ENCODE measurements around the gene GREB1L.
"Not testable (repeated sequence)": the region's sequence is repeated elsewhere in the genome, so short reads cannot be mapped to it uniquely, and the experiment has no call there.

GREB1L gene

DNA sequence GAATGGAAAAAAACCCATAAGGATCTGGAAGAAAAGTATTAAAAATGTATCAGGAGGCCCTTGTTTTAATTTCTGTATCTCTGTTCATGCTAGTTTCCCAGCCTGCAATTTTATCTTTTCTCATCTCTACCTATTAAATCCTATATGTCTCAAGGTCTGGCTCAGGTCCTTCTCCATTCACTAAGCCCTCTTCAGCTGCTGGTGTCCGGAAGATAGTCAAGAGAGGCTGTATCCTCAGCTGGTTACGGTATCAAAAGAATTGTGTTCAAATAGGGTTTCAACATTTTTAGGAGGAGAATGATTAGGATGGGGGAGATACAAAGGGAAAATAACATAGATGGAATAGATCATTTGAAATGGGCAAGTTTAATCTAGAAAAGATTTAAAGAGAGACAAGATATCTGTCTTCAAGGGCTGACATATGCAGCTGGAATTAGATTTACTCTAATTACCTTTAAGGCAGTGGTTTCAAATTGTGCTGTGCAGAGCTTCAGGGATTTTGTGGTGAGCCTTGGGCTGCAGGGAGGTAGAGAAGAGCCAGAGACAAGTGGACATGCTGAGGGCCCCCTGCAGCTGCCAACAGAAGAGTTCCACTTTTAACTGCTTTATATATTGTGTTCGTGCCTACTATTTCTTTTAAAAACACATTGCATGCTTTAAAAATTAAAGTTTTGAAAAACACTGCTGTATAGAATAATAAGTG is 24.1 kb downstream of the GREB1L start:
- no peak for DNase-seq

DNA sequence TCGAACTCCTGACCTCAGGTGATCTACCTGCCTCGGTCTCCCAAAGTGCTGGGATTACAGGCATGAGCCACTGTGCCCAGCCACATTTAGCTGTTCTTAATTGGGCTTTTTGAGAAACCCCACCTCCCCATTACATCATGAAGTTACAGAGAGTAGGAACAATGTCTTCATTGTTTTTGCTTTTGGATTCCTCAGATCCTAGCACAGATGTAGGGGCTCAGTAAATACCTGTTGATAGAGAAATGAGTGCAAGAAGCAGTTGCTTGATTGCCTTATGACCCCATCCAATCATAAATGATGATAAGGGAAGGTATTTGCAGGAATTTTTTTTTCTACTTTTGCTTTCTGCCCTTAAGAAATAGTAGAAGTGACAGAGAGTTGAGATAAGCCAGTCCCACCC is 25.4 kb downstream of the GREB1L start:
- DNase-seq, result no peak

DNA sequence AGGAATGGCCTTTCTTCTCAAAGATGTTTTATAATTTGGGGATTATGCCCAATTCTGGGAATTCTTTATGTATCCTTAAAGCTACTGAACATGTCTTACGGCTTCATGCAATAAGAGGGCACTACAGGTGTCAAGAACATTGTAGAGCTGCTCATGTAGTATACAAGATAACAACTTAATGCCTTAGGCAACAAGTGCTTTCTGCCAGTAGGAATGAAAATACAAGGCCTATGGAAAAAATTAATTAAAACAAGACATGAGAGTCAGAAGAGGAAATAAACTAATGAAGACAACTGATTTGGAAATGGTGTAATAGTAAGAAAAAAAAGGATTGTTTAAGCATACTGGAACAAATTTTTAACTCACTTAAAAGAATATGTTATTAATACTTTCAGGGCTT is 27.3 kb downstream of the GREB1L start:
- DNase-seq, result no peak

DNA sequence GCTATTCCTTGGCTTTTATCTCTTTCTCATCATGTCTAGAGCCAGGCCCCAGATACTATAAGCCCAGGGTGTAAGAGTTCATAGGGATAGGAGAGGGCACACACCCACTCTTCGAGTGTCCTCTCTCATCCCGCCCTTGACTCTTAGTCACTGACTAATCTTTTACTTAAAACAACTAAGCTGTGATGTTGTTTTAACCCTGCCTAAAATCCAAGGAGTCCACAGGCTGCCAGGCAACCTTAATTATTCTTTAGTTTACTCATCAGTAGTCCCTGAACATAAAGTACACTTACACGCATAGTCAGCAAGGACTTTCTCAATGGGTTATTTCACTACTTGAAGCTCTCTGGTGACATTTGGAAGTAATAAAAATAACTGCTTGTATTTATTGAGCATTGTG is 28.4 kb downstream of the GREB1L start:
- no peak for DNase-seq

DNA sequence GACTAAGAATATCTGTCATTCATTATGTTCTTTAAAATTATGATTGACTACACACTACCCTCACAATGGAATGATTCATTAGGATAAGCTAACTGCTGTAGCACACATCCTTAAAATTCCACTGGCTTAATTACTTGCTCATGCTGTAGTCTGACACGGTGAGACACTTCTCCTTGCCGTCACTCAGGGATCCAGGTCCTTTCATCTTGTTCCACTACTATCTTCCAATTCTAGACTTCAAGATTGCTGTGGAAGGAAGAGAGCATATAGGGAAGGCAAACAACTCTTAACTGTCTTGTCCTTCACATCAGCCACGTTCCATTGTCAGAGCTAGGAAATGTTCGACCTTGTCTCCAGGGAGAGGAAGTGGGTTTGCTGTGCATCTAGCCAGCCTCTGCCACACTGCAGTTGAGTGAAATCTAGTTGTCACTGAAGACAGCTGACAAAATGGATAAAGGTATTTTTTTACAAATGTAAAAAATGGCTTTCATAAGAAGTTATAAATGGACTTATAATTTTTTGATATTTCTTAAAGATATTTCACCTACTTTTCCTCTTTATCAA is 30.1 kb downstream of the GREB1L start:
- DNase-seq, result no peak

DNA sequence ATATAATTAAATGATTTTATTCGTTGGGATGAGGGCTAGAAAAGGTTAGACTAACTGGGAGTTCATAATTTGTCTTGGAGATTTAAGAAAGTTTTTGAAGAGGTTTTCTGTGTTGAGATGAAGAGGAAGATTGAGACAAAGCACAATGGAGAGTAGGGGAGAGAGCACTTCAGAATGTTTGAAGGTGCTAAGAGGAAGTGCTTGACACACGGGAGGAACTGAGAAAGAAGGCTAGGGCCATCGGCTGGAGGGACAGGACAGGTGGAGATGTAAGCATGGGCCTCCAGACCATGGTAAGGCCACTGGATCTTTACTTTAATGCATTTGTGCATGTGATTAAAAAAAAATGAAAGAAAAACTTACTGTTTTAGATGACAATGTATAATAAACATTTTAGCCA is 31.5 kb downstream of the GREB1L start:
- DNase-seq, result no peak

DNA sequence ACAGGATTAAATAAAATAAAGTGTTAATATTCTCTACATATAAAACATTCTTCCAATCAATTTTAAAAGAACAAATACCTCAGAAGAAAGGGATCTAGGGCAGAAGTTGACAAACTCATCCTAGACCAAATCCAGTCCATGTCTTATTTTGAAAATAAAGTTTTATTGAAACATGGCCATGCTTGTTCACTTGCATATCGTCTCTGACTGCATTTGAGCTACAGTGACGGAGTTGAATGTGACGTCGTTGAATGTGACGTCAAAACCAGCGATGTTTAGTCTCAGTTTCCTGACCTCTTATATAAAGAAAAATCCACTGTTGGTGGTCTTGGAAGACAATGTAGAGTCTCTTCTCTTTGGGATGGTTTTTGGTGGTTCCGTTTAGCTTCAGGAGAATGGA is 33.6 kb downstream of the GREB1L start:
- DNase-seq, result no peak

DNA sequence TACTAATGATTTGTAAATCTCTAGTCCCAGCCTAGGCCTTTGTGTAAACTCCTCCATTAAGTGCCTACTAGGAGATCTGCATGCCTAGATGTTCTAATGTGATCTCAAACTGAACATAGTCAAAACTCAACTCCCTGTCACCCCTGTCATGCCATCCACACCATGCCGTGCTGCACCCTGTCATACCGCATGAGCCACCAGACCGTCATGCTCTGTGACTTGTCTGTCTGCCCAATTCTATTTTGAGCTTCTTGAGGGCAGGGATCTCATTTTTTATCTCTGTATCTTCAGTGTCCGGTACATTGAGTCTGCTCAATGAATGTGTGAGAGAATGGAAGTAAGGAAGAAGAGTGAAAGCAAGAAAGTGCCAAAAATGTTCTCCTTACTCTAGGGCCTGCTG is 35.5 kb downstream of the GREB1L start:
- DNase-seq, result no peak

DNA sequence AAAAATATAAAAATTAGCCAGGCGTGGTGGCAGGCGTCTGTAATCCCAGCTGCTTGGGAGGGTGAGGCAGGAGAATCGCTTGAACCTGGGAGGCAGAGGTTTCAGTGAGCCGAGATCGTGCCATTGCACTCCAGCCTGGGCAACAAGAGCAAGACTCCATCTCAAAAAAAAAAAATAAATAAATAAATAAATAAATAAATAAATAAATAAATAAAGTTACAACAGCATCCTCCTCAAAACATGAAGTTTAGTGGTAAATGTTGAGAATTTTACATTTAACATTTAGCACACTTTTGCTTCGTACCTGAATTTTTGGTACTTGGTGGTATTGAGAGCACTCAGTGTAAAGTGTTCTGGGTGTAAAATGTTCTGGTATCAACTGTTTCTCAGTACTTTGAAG is 36.2 kb downstream of the GREB1L start:
- DNase-seq, result not testable (repeated sequence)

DNA sequence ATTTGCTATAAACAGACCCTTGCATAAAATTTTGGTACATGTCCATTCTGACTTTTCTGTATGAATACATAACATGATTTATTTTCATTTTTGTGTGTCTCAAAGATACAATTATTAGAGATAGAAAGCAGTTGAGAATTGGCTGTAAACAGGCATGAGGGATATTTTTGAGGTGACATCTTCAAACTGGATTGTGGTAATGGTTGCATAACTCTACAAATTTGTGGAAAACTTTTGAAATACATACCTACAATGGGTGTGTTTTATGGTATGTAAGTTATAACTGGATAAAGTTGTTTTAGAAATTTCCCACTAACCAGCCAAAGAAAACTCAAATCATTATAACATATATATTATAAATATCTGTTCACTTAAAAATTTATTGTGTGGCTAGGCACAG is 39.6 kb downstream of the GREB1L start:
- no peak for DNase-seq

DNA sequence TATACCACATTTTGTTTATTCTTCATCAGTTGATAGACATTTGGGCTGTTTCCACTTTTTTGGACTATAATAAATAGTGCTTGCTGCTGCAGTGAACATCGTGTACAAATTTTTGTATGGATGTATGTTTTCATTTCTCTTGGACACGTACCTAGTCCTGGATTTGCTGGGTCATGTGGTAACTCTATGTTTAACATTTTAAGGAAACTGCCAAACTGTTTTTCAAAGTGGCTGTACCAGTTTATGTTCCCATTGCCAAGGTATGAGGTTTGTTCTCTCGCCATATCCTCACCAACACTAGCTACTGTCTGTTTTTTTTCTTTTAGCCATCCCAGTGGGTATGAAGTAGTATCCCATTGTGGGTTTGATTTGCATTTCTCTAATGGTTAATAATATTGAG is 42.5 kb downstream of the GREB1L start:
- no peak for DNase-seq

DNA sequence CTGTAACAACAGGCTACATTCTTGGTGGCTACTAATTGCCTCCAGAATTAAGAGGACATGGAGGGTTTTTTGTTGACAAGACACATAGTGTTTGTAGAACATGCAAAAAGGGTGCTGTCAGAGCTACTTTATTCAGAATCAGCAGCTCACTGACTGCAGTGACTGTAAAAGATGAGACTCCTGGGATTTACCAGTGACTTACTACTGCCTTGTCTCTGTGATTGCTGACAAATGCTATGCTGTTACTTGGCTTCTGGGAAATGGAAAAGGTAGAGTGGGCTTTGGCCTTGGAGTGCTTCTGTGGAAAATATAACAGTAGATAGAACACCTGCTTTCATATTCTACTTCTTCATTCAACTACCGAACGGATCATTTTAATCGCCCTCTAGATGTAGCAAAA is 47.8 kb downstream of the GREB1L start:
- no peak for DNase-seq

DNA sequence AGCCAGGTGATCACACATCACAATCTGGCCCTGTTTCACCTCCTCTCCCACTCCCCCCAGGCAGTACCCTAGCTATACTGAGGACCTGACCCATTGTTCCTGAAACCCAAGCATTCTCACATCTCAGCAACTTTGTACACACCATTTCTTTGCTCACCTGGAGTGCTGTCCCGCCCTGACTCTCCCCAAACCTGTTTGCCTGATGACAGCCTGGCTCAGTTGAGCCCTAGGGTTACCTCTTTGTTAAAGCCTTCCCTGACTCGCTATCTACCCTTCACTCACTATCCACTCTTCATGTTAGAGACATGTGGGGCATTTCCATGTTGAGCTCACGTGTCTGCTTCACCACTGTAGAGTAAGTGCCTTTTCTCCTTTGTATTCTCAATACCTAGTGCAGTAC is 49.1 kb downstream of the GREB1L start:
- no peak for DNase-seq

DNA sequence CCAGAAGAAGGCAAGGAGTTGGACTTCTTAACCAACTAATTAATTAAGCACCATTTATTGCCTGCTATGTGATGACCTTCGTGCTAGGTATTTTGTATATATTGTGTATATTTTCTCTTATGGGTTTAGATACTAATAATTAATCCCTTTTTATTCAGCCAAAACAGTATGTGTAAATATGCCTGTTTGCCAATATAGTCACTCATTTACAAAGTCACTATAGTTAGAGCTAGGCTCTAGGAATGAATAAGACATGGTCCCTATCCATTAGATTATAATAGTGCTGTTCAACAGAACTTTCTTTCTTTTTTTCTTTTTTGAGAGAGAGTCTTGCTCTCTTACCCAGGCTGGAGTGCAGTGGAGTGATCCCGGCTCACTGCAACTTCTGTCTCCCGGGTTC is 51.4 kb downstream of the GREB1L start:
- no peak for DNase-seq

DNA sequence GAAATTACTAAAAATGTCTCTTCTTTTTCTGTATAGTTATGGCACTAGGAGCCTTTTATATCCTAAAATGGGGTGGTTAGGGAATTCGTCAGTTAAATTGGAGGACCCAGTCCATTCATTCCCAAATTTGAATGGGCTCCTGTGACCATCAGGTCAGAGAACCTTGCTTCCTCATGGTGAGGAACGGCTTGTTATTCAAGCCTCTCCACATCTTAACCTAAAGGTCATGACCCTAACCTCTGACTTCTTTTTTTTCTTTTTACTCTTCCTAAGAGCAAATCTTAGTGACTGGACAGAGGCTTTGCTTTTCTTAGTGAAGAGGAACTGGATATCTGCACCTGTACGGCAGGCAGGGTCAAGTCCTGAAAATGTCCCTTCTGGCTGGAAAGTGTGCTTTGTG is 53.1 kb downstream of the GREB1L start:
- no peak for DNase-seq

DNA sequence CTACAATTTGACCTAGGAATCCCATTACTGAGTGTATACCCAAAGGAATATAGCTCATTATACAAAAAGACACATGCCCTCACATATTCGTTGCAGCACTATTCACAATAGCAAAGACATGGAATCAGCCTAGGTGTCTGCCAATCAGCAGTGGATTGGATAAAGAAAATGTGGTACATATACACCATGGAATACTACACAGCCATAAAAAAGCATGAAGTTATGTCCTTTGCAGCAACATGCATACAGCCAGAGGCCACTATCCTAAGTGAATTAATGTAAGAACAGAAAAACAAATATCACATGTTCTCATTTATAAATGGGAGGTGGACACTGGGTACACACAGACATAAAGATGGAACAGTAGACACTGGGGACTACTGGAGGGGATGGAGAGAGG is 54.0 kb downstream of the GREB1L start:
- DNase-seq, result no peak

DNA sequence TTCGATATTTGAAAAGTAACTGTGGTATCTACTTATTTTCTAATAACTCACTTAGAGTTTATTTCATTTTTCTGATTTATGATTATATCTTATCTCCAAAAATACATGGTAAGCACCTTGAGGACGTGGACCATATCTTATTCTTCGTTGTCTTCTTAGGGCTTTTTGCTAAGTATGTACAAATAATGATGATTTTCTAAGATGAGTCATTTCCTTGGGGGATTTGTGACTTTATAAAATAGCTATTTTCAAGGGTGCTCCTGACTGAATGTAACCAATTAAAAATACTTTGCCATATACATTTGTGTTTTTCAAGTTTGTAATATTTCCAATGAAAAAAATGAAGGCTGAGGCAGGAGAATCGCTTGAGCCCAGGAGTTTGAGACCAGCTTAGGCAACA is 56.3 kb downstream of the GREB1L start:
- no peak for DNase-seq

DNA sequence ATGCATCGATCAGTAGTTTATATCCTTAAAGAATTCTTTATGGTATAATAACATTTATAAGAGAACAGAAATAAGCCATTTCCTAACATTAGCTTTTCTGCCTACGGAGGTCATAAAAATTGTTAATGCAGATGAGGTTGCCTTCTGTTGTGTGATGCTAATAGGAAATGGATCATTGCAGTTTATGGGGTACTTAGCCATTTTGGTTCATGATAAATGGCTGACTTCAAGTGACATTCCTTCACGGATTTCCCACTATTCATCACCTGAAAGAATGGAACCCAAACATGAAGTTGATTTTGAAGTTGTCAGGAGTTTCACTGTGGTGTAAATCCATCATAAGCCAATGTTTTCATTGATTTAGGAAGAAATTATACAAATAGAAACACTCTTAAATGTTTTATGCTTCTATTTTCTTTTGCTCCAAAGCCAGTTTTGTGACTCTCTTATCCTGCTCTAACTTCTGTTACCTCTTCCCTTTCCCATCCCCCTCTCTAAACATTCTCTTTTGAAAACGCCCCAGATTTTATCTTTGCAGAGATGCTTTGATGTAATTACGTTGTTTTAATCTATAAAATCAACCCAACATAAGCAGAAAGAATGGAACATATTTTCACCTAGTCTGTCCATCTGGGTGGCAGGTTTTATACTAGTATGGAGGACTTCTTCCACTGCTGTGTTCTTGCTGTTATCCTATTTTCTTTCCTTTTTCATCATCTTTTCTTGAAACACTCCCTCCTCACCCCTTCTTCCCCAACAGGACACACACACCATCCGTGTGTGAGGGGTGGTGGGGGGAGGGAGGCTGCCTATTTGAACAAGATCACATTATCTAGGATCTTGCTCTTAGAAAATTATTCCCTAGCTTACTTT is 58.2 kb downstream of the GREB1L start:
- DNase-seq, result no peak

DNA sequence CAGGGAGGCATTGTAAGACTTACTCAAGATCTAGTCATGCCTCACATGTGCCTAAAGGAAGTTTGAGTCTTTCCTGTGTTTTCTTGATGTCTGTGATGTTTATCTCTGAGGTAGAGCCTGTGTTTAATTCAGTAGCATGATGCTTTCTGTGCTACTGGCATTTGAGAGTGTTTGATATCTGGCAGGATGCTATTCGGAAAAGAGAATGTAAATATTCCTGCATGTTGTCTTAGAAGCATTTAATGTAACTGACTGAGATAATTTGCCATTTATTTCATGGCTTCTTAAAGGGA is 58.8 kb downstream of the GREB1L start:
- no peak for DNase-seq

DNA sequence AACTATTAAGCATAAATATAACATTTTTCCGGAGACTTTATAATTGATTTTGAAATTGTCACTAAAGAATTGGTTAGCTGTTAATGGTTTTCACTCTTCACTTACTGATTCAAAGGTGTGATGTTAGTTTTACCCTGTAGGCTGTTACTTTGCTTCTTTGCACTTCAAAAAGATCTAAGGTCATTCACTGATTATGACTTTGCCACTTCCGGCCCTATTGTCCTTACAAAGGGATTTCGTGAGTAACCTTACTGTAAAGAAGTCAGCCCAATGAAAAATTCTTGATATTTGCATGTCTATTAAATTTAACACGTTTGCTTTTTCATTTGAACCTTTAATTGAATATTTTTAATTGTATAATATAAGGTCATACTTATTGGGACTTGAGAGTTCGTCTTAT is 61.4 kb downstream of the GREB1L start:
- DNase-seq, result no peak

DNA sequence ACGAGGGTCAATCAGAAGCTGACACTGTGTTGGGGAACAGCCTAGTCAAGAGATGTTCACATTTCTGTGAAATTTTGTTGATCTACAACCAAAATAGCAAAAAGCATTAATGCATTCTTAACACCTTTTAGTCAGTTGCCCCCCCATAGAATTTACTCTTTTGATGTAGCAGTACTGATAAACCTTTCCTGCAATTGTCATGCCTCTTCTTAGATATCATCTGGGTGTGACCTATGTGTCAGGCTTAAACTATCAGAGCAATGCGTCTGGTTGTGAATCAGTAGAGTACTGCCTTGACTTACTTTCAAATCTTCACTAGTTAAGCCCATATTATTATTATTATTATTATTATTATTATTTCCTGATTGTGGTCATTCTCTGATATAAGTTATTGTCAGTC is 61.9 kb downstream of the GREB1L start:
- no peak for DNase-seq

DNA sequence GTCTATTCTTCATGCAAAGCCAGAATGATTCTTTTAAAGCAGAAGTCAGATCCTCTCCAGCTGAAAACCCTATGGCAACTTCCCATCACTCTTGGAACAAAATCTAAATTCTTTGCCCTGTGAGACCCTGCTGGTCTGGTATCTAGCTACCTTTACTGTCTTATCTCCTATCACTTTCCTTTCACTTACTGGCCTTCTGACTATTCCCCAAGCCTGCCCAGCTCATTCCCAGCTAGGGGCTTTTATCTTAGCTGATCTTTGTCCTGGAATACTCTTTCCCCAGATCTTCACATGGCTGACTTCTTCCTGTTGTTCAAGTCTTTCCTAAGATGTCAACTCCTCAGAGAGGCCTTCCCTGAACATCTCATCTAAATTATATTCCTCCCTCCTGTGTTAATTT is 63.6 kb downstream of the GREB1L start:
- DNase-seq, result no peak

DNA sequence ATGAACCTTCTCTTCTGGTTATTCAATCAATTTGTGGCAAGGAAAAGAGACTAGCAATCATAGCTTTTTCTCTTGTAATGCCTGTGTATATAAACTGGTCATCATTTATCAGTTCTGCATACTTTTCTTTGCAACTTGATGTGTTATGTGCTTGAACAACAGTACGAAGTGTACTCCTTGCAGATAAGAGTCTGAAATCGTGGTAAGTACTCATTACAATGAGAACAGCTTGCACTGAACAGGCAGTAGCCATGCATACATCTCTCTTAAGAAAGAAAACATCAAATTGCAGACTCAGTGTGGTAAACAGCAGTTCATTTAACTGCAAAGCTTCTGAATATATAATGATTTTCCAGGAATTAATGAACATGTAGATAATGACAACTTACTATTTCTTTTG is 64.3 kb downstream of the GREB1L start:
- DNase-seq, result no peak

DNA sequence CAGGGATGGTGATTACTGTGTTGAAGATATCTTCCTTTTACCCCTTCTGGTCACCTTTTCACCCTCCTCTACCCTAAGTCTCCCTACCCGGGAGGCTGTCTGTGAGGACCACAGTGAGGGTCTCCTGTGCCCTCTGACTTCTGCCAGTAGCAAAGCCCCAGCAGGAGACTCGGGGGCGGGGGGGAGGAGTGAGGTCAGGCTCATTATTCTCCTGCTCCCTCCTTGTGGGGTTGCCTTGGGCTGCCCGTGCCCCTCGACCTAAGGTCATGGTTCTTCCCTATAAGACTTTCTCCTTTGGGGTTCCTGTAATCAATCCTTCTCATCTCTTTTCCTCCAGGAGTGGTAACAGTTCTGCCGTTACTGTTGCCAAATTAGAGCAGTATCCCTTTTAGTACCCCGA is 65.5 kb downstream of the GREB1L start:
- no peak for DNase-seq

DNA sequence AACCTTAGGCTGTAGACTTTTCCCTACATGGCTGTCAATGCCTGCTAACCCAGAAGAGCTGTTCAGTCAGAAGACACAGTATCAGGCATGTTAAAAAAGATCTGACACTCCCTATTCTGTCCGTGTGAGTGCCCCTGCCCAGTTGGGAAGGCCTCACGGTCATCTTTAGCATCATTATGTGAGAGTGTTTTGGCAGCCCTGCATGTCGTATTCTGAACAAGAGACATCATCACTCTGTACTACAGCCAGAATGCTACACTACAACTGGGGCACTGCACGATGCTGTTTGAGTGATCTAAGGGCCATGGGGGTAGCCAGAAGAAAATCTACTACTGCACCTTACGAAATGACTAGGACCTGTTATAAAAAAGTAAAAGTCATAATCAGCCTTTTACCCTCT is 67.2 kb downstream of the GREB1L start:
- DNase-seq, result no peak
